Daoy (cell line): ENCODE measurements around the gene TJP3. TPM values are rescaled to one million over a fixed set of nuclear protein-coding genes. Genes with fewer than 3 reads are reported as not detected.
A peak's percentile ranks its signal among the peaks of the same experiment; 100 is the strongest.

ENCODE experiments used
- DNase-seq: peaks from one replicate; pipeline ENCODE4 v3.0.0-alpha.2; 2015; ENCODE audit warnings: low read depth
- total RNA-seq: library from RNA; depleted of rRNA; stranded (reverse); fragments of >200 nt; shearing (Covaris generic); gene quantifications from 2 replicates; pipeline ENCODE4 v1.2.3, GENCODE V29; 2014

TJP3 gene
- total RNA-seq, 1 experiment from 2014 or later = not detected

DNA sequence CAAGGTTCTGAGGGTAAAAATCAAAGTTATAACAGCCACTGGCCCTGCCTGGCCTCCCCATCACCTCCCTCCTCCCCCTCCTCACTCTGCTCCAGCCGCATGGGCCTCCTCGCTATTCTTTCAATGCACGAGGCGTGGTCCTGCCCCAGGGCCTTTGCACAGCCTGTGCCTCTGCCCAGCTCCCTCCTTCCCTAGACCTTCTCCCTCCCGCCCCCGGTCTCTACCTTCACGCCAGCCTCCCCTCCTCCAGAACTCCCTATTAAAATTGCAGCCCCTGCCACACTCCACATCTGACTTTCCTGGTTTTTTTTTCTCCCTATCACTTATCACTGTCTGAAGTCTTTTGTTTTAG, 60.5 kb downstream of the TJP3 start:
- DNase-seq = no peak

GRCh38 chr19:3769494-3769893, 61.3 kb downstream of the TJP3 start:
- no peak for DNase-seq

GRCh38 chr19:3770136-3770999, 62.2 kb downstream of the TJP3 start:
- DNase-seq = no peak

- no peak for DNase-seq
Observed at GRCh38 chr19:3771000-3771905, 63.1 kb downstream of the TJP3 start.

DNA sequence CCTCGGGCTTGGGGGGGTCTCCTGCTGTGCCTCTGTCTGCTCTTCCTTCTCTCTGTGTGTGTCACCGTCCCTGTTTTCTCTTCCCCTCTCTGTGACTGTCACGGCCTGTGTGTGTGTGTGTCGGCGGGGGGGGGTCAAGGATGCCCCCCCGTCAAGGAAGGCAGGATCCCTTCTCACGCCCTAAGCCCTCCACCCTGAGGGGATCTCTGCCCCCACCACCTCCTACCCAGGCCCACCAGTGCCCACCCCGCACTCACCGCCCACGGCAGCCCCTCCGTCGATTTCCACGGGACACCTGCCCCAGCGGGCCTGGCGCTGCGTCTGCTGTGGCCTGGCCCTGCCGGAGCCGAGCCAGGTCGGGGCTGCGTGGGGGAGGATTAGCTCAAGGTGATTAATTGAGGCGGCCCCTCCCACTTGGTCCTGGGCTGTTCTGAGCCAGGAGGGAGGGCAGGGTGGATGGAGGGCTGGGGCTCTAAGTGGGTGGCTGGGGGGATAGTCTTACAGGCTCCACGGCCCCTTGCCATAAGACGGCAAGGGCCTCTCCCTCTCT, 63.8 kb downstream of the TJP3 start, which contains the start of gene RAX2:
RAX2 (minus strand) TSS at position 323 of the 550 bp plus-strand sequence. CDS start 486 bp downstream, outside the sequence.
- no peak for DNase-seq

- DNase-seq = no peak
Observed at GRCh38 chr19:3773814-3774515, 65.8 kb downstream of the TJP3 start.

- no peak for DNase-seq
Observed at GRCh38 chr19:3774621-3775373, 66.6 kb downstream of the TJP3 start.

- peak; percentile 1 for DNase-seq
Observed at GRCh38 chr19:3775374-3775711, 67.2 kb downstream of the TJP3 start.

- no peak for DNase-seq
Observed at GRCh38 chr19:3775831-3776230, 67.6 kb downstream of the TJP3 start.

GRCh38 chr19:3776479-3777040, 68.4 kb downstream of the TJP3 start:
- no peak for DNase-seq

DNA sequence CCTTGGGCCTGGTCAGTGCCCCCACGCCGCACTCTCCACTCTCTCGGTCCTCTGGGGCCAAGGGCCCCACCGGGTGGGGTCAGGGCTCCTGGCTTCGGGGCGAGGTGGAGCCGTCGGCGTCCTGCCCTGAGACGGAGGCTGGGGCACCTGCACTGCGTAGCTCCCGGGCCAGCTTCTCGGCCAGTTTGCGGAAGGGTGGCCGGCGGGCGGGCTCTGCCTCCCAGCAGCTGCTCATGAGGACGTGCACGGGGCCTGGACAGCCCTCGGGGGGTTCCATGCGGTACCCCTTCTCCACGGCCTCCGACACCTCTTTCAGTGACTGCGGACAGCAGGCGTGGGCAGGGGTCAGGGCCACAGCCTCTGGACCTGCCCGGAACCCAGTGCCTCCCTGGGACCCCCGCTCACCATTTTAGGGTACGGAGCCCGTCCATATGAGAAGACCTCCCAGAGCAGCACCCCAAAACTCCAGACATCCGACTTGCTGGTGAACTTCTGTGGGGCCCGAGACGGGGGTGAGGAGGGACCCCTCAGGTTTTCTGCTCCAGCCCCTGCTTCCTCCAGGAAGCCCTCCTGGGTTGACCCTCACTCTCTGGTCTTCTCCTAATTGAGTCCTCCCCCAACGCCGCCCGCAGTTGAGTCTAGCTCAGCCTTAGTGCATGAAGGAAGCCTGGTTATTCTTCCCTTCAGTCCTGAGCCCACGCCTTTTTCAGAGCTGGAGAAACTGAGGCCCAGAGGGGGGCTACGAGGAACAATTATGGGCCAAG, 70.1 kb downstream of the TJP3 start:
- DNase-seq = peak; percentile 7

DNA sequence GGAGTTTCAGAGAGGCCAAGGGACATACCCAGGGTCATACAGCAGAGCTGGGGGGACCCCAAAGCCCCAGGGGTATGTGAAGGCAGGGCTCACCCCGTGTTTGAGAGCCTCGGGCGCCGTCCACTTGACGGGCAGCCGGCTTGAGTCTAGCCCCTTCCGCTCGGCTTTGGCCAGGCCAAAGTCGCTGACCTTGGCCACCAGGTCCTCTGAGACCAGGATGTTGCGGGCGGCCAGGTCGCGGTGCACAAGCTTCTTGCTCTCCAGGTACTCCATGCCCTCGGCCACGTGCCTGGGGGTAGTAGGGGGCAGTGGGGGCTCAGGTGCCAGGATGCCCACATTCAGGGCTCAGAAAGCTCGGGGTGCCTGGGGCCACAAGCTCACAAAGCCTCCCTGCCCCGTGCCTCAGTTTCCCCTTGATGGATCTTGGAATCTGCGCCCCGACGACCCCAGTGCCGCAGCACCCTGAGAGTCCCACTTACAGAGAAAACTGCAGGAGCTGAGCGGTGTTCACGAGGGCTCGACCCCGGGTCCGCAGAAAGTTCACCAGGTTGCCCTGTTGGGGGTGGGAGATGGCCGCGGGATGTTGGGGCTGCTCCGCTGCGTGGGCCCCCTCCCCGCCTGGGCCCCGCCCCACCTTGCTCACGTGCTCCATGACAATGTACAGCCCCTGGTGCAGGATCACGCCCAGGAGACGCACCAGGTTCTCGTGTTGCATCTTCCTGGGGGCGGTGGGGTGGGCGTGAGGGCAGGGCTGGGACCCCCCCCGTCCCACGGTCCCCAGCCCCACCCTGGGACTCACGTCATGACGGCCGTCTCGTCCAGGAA, 70.9 kb downstream of the TJP3 start:
- DNase-seq = no peak

DNA sequence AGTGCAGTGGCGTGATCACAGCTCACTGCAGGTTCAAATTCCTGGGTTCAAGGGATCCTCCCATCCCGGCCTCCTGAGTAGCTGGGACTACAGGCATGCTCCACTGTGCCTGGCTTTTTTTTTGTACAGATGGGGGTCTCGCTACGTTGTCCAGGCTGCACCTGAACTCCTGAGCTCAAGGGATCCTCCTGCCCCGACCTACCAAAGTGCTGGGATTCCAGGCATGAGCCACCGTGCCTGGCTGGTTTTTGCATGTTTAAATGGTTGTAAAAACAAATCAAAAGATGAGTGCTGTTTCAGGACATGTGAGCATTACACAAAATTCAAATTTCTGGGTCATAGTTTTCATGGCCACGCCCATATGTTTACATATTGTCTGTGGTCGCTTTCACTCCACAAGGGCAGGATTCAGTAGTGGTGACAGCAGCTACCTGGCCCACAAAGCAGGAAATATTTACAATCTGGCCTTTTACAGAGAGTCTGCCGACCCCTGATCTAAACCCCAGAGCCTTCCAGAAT, 72.7 kb downstream of the TJP3 start:
- DNase-seq = no peak

DNA sequence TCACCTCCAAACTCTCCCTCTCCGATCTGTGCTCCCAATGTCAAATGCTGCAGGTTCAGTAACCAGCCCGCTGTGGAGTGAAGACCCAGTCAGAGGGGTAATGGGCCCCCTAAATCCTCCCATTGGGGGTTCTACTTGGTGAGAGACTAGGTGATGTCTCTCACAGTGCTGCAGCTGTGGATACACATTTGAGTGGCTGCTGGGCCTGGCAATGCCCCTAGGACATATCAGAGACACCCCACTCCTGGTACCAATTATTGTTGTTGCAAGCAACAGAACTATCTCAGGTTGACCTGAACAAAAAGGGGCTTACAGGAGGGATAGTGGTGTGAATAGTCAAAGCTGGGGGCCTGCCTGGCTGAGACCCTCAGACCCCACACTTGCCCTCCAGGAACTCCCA, 73.4 kb downstream of the TJP3 start:
- no peak for DNase-seq

GRCh38 chr19:3782330-3782729, 74.1 kb downstream of the TJP3 start:
- no peak for DNase-seq

- no peak for DNase-seq
Observed at GRCh38 chr19:3782903-3783302, 74.7 kb downstream of the TJP3 start.

DNA sequence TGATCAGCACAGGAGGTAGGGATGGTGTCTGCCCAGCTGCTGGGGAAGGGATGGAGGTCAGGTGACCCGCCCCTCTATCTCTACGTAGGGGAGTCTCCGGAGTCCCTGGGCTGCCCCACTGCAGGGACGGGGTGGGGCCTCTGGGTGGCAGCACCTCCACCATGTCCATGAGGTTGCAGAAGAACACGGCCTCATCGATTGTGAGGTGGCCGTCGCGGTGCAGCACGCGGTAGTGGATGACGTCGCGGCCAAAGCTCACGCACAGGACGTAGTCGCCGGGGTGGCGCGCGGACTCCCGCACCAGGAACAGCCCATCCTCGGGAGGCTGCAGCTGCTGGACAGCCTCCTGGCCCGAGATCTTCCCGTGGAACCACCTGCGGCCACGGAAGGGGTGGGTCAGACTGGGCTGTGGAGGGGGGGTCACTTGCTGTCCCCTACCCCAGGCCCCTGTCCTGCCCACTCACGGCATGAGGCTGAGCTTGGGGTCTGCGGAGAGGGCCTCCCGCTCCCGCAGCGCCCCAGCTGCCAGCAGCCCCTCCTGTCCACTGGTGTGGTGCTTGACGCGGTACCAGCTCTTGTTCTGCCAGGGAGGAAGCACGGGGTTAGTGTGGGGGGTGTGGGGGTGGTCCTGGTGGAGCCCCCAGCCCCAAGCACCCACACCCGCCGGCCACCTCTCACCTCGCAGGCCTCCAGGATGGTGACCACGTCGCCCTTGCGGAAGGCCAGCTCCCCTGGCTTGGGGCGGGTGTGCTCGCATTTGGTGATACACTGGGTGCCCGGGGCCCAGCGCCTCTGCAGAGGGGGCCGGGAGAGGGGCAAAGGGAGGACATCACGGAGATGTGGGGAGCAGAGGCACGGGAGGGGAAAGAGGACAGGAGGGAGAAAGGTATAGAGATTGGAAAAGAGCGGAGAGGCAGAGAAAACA, 75.7 kb downstream of the TJP3 start:
- no peak for DNase-seq
